Glutamatergic neuron (in vitro differentiated cells): ENCODE measurements around the gene DNAH14. TPM values are rescaled to one million over a fixed set of nuclear protein-coding genes. Genes with fewer than 3 reads are reported as not detected.
A peak's percentile ranks its signal among the peaks of the same experiment; 100 is the strongest.
"Not testable (repeated sequence)": the region's sequence is repeated elsewhere in the genome, so short reads cannot be mapped to it uniquely, and the experiment has no call there.

Source experiments
- DNase-seq: peaks from one replicate; pipeline ENCODE4 v3.0.0; 2022
- H3K27ac Mint-ChIP-seq: one replicate; pipeline ENCODE4 v1.8.0; 2020; ENCODE audit warnings: mild to moderate bottlenecking, mixed read lengths, inconsistent platforms; ENCODE audit not compliant: unreplicated experiment
- H3K27me3 Mint-ChIP-seq: one replicate; pipeline ENCODE4 v1.8.0; 2020; ENCODE audit warnings: mild to moderate bottlenecking, moderate library complexity, mixed read lengths, inconsistent platforms; ENCODE audit not compliant: unreplicated experiment
- H3K36me3 Mint-ChIP-seq: one replicate; pipeline ENCODE4 v1.8.0; 2020; ENCODE audit warnings: mild to moderate bottlenecking, mixed read lengths, inconsistent platforms; ENCODE audit not compliant: unreplicated experiment
- H3K4me1 Mint-ChIP-seq: one replicate; pipeline ENCODE4 v1.8.0; 2020; ENCODE audit warnings: mild to moderate bottlenecking, low read depth, mixed read lengths, inconsistent platforms; ENCODE audit not compliant: unreplicated experiment
- H3K4me3 Mint-ChIP-seq: one replicate; pipeline ENCODE4 v1.8.0; 2020; ENCODE audit warnings: mild to moderate bottlenecking, mixed read lengths, inconsistent platforms; ENCODE audit not compliant: unreplicated experiment
- H3K9me3 Mint-ChIP-seq: one replicate; pipeline ENCODE4 v1.8.0; 2020; ENCODE audit warnings: mild to moderate bottlenecking, moderate library complexity, mixed read lengths, inconsistent platforms; ENCODE audit not compliant: unreplicated experiment
- CTCF ChIP-seq: fragments of 200-600 bp; sonication (generic); IDR thresholded peaks from one replicate; pipeline ENCODE4 v1.5.0; 2021; ENCODE audit not compliant: partially characterized antibody, unreplicated experiment
- total RNA-seq: library from RNA; stranded (reverse); fragmentation: NEBNext Ultra II Directional; extraction: Animal tissue kit (Norgen Biotek cat#: 25700); gene quantifications from one replicate; pipeline ENCODE4 v1.2.1, GENCODE V29; 2021; ENCODE audit not compliant: unreplicated experiment

DNAH14 gene
- total RNA-seq, 1 donor from 2014 or later: 36.6 TPM

DNA sequence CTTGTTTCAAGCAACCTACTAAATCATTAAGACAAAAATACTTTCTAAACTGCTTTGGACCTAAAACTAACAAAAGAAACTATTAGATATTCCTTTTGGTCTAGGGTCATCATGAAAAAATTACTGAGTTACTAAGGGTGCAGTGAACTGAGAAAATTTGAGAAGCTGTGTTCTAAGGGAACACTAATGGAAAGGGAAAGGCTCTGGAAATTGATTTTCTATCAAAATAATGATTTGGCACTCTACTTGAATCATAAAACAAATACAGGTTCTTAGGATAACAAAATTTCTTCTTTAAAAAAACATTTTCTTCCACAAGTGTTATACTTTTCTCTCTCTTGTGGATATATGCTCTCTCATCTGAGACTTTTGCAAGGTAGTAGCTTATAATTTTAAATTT is 213.5 kb downstream of the DNAH14 start:
- no peak for TF ChIP-seq CTCF
- peaks cover 3% of the 10 kb centered on the region for H3K9me3 Mint-ChIP-seq
- H3K4me3 Mint-ChIP-seq: no peak overlapping the region
- no peaks in the 10 kb centered on the region for H3K36me3 Mint-ChIP-seq
- peaks cover 17% of the 10 kb centered on the region for H3K4me1 Mint-ChIP-seq
- no peak overlapping the region for H3K27ac Mint-ChIP-seq
- no peak for DNase-seq
- H3K27me3 Mint-ChIP-seq: peaks cover 3% of the 10 kb centered on the region

DNA sequence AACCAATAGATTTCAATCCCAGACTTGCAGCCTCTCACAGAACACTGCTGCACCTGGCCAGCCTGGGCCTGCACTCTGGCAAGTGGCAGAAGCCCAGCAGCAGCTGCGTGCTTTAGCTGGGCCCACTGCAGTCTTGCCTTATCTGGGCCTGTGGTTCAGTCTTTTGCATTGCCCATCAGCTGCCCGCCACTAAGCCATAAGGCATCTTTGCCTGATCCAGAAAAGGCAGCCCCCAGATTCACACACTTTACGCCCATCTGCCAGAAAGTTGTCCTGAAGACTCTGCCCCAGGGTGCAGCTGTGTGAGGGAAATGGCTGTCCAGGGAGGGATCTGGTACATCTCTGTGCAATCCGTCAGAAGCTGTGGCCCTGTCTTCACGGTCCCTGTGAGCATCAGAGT is 217.0 kb downstream of the DNAH14 start:
- H3K27ac Mint-ChIP-seq: peak overlapping the region; percentile 87
- DNase-seq: peak; percentile 38
- H3K27me3 Mint-ChIP-seq: peaks cover 5% of the 10 kb centered on the region
- no peaks in the 10 kb centered on the region for H3K36me3 Mint-ChIP-seq
- peaks cover 11% of the 10 kb centered on the region for H3K4me1 Mint-ChIP-seq
- H3K4me3 Mint-ChIP-seq: no peak overlapping the region
- TF ChIP-seq CTCF: no peak
- H3K9me3 Mint-ChIP-seq: peaks cover 3% of the 10 kb centered on the region

- not testable (repeated sequence) for H3K4me3 Mint-ChIP-seq, H3K27me3 Mint-ChIP-seq, H3K27ac Mint-ChIP-seq, H3K36me3 Mint-ChIP-seq, H3K9me3 Mint-ChIP-seq, DNase-seq
- H3K4me1 Mint-ChIP-seq: peaks cover 11% of the 10 kb centered on the region
Observed at GRCh38 chr1:225147791-225148190, 218.3 kb downstream of the DNAH14 start.

GRCh38 chr1:225152061-225152460 is 222.6 kb downstream of the DNAH14 start:
- DNase-seq: no peak

DNA sequence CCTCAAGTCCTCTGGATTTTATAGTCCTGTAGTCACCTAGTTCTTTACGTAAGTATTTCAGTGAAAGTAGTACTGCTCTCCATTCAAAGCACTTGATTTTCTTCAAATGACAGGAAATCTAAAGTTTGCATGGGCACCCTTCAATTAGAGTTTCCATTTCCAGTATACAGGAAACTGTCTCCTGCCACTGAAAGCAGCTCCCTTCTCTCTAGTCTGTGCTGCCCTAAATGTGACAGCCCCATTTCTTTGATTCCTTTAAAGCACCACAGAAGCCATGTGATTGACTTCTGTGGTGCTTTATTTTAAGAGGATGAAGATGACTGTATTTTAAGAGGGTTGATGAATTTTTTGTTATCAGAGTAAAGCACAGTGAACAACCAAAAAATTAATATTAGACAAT is 226.1 kb downstream of the DNAH14 start:
- no peaks in the 10 kb centered on the region for H3K36me3 Mint-ChIP-seq
- H3K4me3 Mint-ChIP-seq: no peak overlapping the region
- H3K9me3 Mint-ChIP-seq: no peaks in the 10 kb centered on the region
- H3K27me3 Mint-ChIP-seq: no peaks in the 10 kb centered on the region
- H3K4me1 Mint-ChIP-seq: peaks cover 3% of the 10 kb centered on the region
- no peak for TF ChIP-seq CTCF
- no peak for DNase-seq
- H3K27ac Mint-ChIP-seq: no peak overlapping the region

More at GRCh38 chr1:225152061-225152460, 222.6 kb downstream of the DNAH14 start:
- TF ChIP-seq CTCF: no peak
- H3K4me1 Mint-ChIP-seq: no peaks in the 10 kb centered on the region
- no peak overlapping the region for H3K4me3 Mint-ChIP-seq
- no peaks in the 10 kb centered on the region for H3K36me3 Mint-ChIP-seq
- H3K27me3 Mint-ChIP-seq: peaks cover 2% of the 10 kb centered on the region
- H3K9me3 Mint-ChIP-seq: no peaks in the 10 kb centered on the region
- no peak overlapping the region for H3K27ac Mint-ChIP-seq

DNA sequence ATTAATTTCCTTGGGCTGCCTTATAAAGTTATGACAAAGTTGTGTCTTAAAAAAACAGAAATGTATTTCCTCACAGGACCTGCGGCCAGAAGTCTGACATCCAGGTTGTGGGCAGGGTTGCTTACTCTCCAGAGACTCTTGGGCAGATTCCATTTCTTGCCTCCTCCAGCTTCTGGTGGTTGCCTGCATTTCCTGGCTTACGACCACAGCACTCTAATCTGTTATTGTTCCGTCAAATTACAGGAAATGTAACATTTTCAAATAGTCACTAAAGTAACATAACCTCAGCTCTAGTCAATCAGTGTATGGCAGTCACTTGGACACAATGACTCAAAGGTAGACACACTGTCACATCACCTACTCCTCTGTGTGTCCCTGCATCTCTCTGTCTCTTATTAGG is 226.8 kb downstream of the DNAH14 start:
- Mint-ChIP-seq H3K27ac (no peak overlapping the region), H3K4me3 (no peak overlapping the region), H3K27me3 (no peaks in the 10 kb centered on the region), H3K9me3 (no peaks in the 10 kb centered on the region), H3K36me3 (no peaks in the 10 kb centered on the region), H3K4me1 (peaks cover 3% of the 10 kb centered on the region)
- TF ChIP-seq CTCF: no peak
- DNase-seq: no peak
